IMR-90 (cell line): ENCODE results near the gene HSPB6.

ENCODE experiments used
- CTCF ChIP-seq: conservative IDR thresholded peaks from 2 replicates; pipeline ENCODE4 v1.5.1; 2012; ENCODE audit warnings: mild to moderate bottlenecking, low read depth, low read length, improper control_type of control experiment
- MAZ ChIP-seq: IDR thresholded peaks from 2 replicates; pipeline ENCODE4 v1.6.1; 2012; ENCODE audit warnings: low read depth, mild to moderate bottlenecking, low read length, improper control_type of control experiment, moderate library complexity, borderline replicate concordance
- POLR2A ChIP-seq: IDR thresholded peaks from 2 replicates; pipeline ENCODE4 v1.6.1; 2012; ENCODE audit warnings: mild to moderate bottlenecking, low read depth, low read length

- no peak for TF ChIP-seq MAZ
- no peak for TF ChIP-seq POLR2A
- TF ChIP-seq CTCF: no peak
Observed at GRCh38 chr19:35746531-35746930, 10.3 kb downstream of the HSPB6 start.
